ENCODE results near the gene NFE2L1.
"Not testable (repeated sequence)": the region's sequence is repeated elsewhere in the genome, so short reads cannot be mapped to it uniquely, and the experiment has no call there.

GRCh38 chr17:48077152-48077551 lies 29.0 kb downstream of the NFE2L1 start:
- not testable (repeated sequence) for TF ChIP-seq EZH2 (IDR thresholded peaks at IDR 0.05); CTCF (IDR thresholded peaks at IDR 0.05 in 2 of 3, conservative IDR thresholded peaks at IDR 0.05 in 1 of 3; ENCODE audit: borderline replicate concordance in 1 of 3, insufficient read depth in 1 of 3, low read depth in 2 of 3, low read length in 2 of 3); RAD21 (IDR thresholded peaks at IDR 0.05; ENCODE audit: low read depth); ELF1 (IDR thresholded peaks at IDR 0.05; ENCODE audit: borderline replicate concordance, low read depth)

Data from HCT116 (cell line).